ENCODE measurements around the gene SYT1. TPM values are rescaled to one million over a fixed set of nuclear protein-coding genes. Genes with fewer than 3 reads are reported as not detected.
"Not testable (repeated sequence)": the region's sequence is repeated elsewhere in the genome, so short reads cannot be mapped to it uniquely, and the experiment has no call there.

The SYT1 gene
- total RNA-seq = not detected

GRCh38 chr12:78864403-78864869 lies at the start of gene SYT1:
SYT1 (plus strand) TSS chr12:78864774.
- H3K4me3 Mint-ChIP-seq = peak within 1 kb of the TSS; percentile 11
- no peak for DNase-seq
- CTCF ChIA-PET = no interaction called here
- no peaks in the 10 kb centered on the region for H3K36me3 Mint-ChIP-seq
- ATAC-seq = no peak
- no peak within 1 kb of the TSS for H3K27ac Mint-ChIP-seq
- no peaks in the 10 kb centered on the region for H3K9me3 Mint-ChIP-seq (ENCODE audit: low read depth)
- H3K4me1 Mint-ChIP-seq = peaks cover 2% of the 10 kb centered on the region
- H3K27me3 Mint-ChIP-seq = peaks cover 15% of the 10 kb centered on the region

GRCh38 chr12:78818487-78818886 lies 46.1 kb upstream of the SYT1 start:
- Mint-ChIP-seq H3K4me1 (no peaks in the 10 kb centered on the region), H3K9me3 (ENCODE audit: low read depth) (peaks cover 10% of the 10 kb centered on the region), H3K36me3 (no peaks in the 10 kb centered on the region), H3K27me3 (no peaks in the 10 kb centered on the region), H3K27ac (no peak overlapping the region), H3K4me3 (no peak overlapping the region)
- ATAC-seq = no peak
- CTCF ChIA-PET = no interaction called here
- no peak for DNase-seq

- no peak overlapping the region for H3K4me3 Mint-ChIP-seq
- H3K36me3 Mint-ChIP-seq = no peaks in the 10 kb centered on the region
- no peak for DNase-seq
Measured at GRCh38 chr12:78820946-78821345, 43.6 kb upstream of the SYT1 start.

GRCh38 chr12:78824918-78825317 lies 39.7 kb upstream of the SYT1 start:
- Mint-ChIP-seq H3K27ac (no peak overlapping the region), H3K36me3 (no peaks in the 10 kb centered on the region), H3K9me3 (ENCODE audit: low read depth) (peaks cover 7% of the 10 kb centered on the region), H3K4me1 (no peaks in the 10 kb centered on the region), H3K4me3 (no peak overlapping the region), H3K27me3 (no peaks in the 10 kb centered on the region)
- DNase-seq = no peak
- no peak for ATAC-seq
- CTCF ChIA-PET = no interaction called here

More at GRCh38 chr12:78820946-78821345, 43.6 kb upstream of the SYT1 start:
- no peaks in the 10 kb centered on the region for H3K4me1 Mint-ChIP-seq
- peaks cover 2% of the 10 kb centered on the region for H3K9me3 Mint-ChIP-seq (ENCODE audit: low read depth)
- CTCF ChIA-PET = no interaction called here
- H3K27me3 Mint-ChIP-seq = no peaks in the 10 kb centered on the region
- ATAC-seq = no peak
- H3K27ac Mint-ChIP-seq = no peak overlapping the region

GRCh38 chr12:78829690-78830089 lies 34.9 kb upstream of the SYT1 start:
- no peaks in the 10 kb centered on the region for H3K27me3 Mint-ChIP-seq
- no peaks in the 10 kb centered on the region for H3K4me1 Mint-ChIP-seq
- peaks cover 6% of the 10 kb centered on the region for H3K9me3 Mint-ChIP-seq (ENCODE audit: low read depth)
- ATAC-seq = no peak
- no peak overlapping the region for H3K4me3 Mint-ChIP-seq
- H3K36me3 Mint-ChIP-seq = no peaks in the 10 kb centered on the region
- no peak overlapping the region for H3K27ac Mint-ChIP-seq
- CTCF ChIA-PET = no interaction called here
- DNase-seq = no peak

GRCh38 chr12:78835493-78835892 lies 29.1 kb upstream of the SYT1 start:
- no peaks in the 10 kb centered on the region for H3K4me1 Mint-ChIP-seq
- CTCF ChIA-PET = no interaction called here
- H3K4me3 Mint-ChIP-seq = no peak overlapping the region
- no peak for ATAC-seq
- no peak for DNase-seq
- no peak overlapping the region for H3K27ac Mint-ChIP-seq
- H3K36me3 Mint-ChIP-seq = no peaks in the 10 kb centered on the region
- no peaks in the 10 kb centered on the region for H3K27me3 Mint-ChIP-seq
- peaks cover 9% of the 10 kb centered on the region for H3K9me3 Mint-ChIP-seq (ENCODE audit: low read depth)

GRCh38 chr12:78840518-78841019 lies 24.0 kb upstream of the SYT1 start:
- CTCF ChIA-PET; H3K27me3 Mint-ChIP-seq; H3K27ac Mint-ChIP-seq; H3K9me3 Mint-ChIP-seq (ENCODE audit: low read depth); H3K36me3 Mint-ChIP-seq; H3K4me3 Mint-ChIP-seq; H3K4me1 Mint-ChIP-seq; ATAC-seq; DNase-seq: not testable (repeated sequence)

GRCh38 chr12:78853231-78853630 lies 11.3 kb upstream of the SYT1 start:
- H3K27me3 Mint-ChIP-seq = no peaks in the 10 kb centered on the region
- H3K27ac Mint-ChIP-seq = no peak overlapping the region
- no peaks in the 10 kb centered on the region for H3K4me1 Mint-ChIP-seq
- H3K4me3 Mint-ChIP-seq = no peak overlapping the region
- no peaks in the 10 kb centered on the region for H3K36me3 Mint-ChIP-seq
- ATAC-seq (no peak), DNase-seq (no peak)
- CTCF ChIA-PET = no interaction called here
- H3K9me3 Mint-ChIP-seq (ENCODE audit: low read depth) = peaks cover 9% of the 10 kb centered on the region

- CTCF ChIA-PET = no interaction called here
- H3K4me3 Mint-ChIP-seq = peak overlapping the region; percentile 11
- no peaks in the 10 kb centered on the region for H3K36me3 Mint-ChIP-seq
- no peak for DNase-seq
- no peak overlapping the region for H3K27ac Mint-ChIP-seq
- H3K27me3 Mint-ChIP-seq = peaks cover 15% of the 10 kb centered on the region
- no peak for ATAC-seq
- no peaks in the 10 kb centered on the region for H3K9me3 Mint-ChIP-seq (ENCODE audit: low read depth)
- H3K4me1 Mint-ChIP-seq = peaks cover 2% of the 10 kb centered on the region
Measured at GRCh38 chr12:78863482-78864402, 832 bp upstream of the SYT1 start.

GRCh38 chr12:78864870-78865463 lies 393 bp downstream of the SYT1 start:
- Mint-ChIP-seq H3K27ac (no peak overlapping the region), H3K4me3 (no peak overlapping the region)

GRCh38 chr12:78865516-78865915 lies 942 bp downstream of the SYT1 start:
- DNase-seq = no peak
- H3K4me1 Mint-ChIP-seq = peaks cover 2% of the 10 kb centered on the region
- no peaks in the 10 kb centered on the region for H3K9me3 Mint-ChIP-seq (ENCODE audit: low read depth)
- H3K4me3 Mint-ChIP-seq = no peak overlapping the region
- no peaks in the 10 kb centered on the region for H3K36me3 Mint-ChIP-seq
- CTCF ChIA-PET = no interaction called here
- no peak overlapping the region for H3K27ac Mint-ChIP-seq
- H3K27me3 Mint-ChIP-seq = peaks cover 15% of the 10 kb centered on the region
- no peak for ATAC-seq

More at GRCh38 chr12:78864870-78865463, 393 bp downstream of the SYT1 start:
- no peaks in the 10 kb centered on the region for H3K9me3 Mint-ChIP-seq (ENCODE audit: low read depth)
- H3K36me3 Mint-ChIP-seq = no peaks in the 10 kb centered on the region
- H3K4me1 Mint-ChIP-seq = peaks cover 2% of the 10 kb centered on the region
- H3K27me3 Mint-ChIP-seq = peaks cover 15% of the 10 kb centered on the region
- ATAC-seq = no peak
- CTCF ChIA-PET = no interaction called here
- DNase-seq = no peak

GRCh38 chr12:78866518-78866917 lies 1.9 kb downstream of the SYT1 start:
- Mint-ChIP-seq H3K27ac (no peak overlapping the region), H3K4me3 (no peak overlapping the region), H3K36me3 (no peaks in the 10 kb centered on the region), H3K27me3 (peaks cover 15% of the 10 kb centered on the region), H3K9me3 (ENCODE audit: low read depth) (no peaks in the 10 kb centered on the region), H3K4me1 (peaks cover 2% of the 10 kb centered on the region)
- ATAC-seq (no peak), DNase-seq (no peak)
- CTCF ChIA-PET = no interaction called here

GRCh38 chr12:78870539-78870938 lies 6.0 kb downstream of the SYT1 start:
- ATAC-seq = no peak
- CTCF ChIA-PET = no interaction called here
- DNase-seq = no peak
- Mint-ChIP-seq H3K4me1 (no peaks in the 10 kb centered on the region), H3K27me3 (no peaks in the 10 kb centered on the region), H3K4me3 (no peak overlapping the region), H3K36me3 (no peaks in the 10 kb centered on the region), H3K9me3 (ENCODE audit: low read depth) (no peaks in the 10 kb centered on the region), H3K27ac (no peak overlapping the region)

- CTCF ChIA-PET = no interaction called here
- Mint-ChIP-seq H3K4me1 (no peaks in the 10 kb centered on the region), H3K27ac (no peak overlapping the region), H3K4me3 (no peak overlapping the region), H3K27me3 (no peaks in the 10 kb centered on the region), H3K36me3 (no peaks in the 10 kb centered on the region), H3K9me3 (ENCODE audit: low read depth) (no peaks in the 10 kb centered on the region)
- DNase-seq (no peak), ATAC-seq (no peak)
Measured at GRCh38 chr12:78871566-78871965, 7.0 kb downstream of the SYT1 start.
